Adipocyte (in vitro differentiated cells): ENCODE results near the gene BTBD9.

Experiments
- DNase-seq: peaks from one replicate; pipeline ENCODE4 v3.0.0-alpha.2; 2015; ENCODE audit warnings: low read depth
- H3K27me3 ChIP-seq: replicated peaks from 2 replicates; pipeline ENCODE4 v1.7.0; 2013; ENCODE audit warnings: mild to moderate bottlenecking, low read length, moderate library complexity; ENCODE audit not compliant: control insufficient read depth, insufficient read depth
- H3K36me3 ChIP-seq: 2 replicates; pipeline ENCODE4 v1.7.0; 2013; ENCODE audit warnings: low read length, mild to moderate bottlenecking, moderate library complexity; ENCODE audit not compliant: control insufficient read depth, insufficient read depth, severe bottlenecking
- H3K4me1 ChIP-seq: 2 replicates; pipeline ENCODE4 v1.7.0; 2013; ENCODE audit warnings: mild to moderate bottlenecking, low read length, moderate library complexity; ENCODE audit not compliant: control insufficient read depth, insufficient read depth
- H3K4me3 ChIP-seq: 2 replicates; pipeline ENCODE4 v1.7.0; 2013; ENCODE audit warnings: mild to moderate bottlenecking, low read length, moderate library complexity
- H3K9ac ChIP-seq: 2 replicates; pipeline ENCODE4 v1.7.0; 2013; ENCODE audit warnings: mild to moderate bottlenecking, low read length, moderate library complexity
- H3K9me3 ChIP-seq: 2 replicates; pipeline ENCODE4 v1.7.0; 2013; ENCODE audit warnings: mild to moderate bottlenecking, low read length, moderate library complexity; ENCODE audit not compliant: control insufficient read depth

The BTBD9 gene

GRCh38 chr6:38549795-38550194 lies 89.9 kb downstream of the BTBD9 start:
- Histone ChIP-seq H3K9me3 (no peaks in the 10 kb centered on the region), H3K36me3 (no peaks in the 10 kb centered on the region), H3K4me3 (no peak overlapping the region), H3K27me3 (no peaks in the 10 kb centered on the region), H3K9ac (no peak overlapping the region), H3K4me1 (peaks cover 4% of the 10 kb centered on the region)
- no peak for DNase-seq

- H3K4me1 ChIP-seq = no peaks in the 10 kb centered on the region
- H3K36me3 ChIP-seq = no peaks in the 10 kb centered on the region
- no peaks in the 10 kb centered on the region for H3K27me3 ChIP-seq
- DNase-seq = no peak
- no peak overlapping the region for H3K9ac ChIP-seq
- no peaks in the 10 kb centered on the region for H3K9me3 ChIP-seq
- no peak overlapping the region for H3K4me3 ChIP-seq
Observed at GRCh38 chr6:38549180-38549579, 90.5 kb downstream of the BTBD9 start.

GRCh38 chr6:38543022-38543421 lies 96.7 kb downstream of the BTBD9 start:
- H3K4me1 ChIP-seq = no peaks in the 10 kb centered on the region
- DNase-seq = no peak
- H3K36me3 ChIP-seq = no peaks in the 10 kb centered on the region
- H3K27me3 ChIP-seq = no peaks in the 10 kb centered on the region
- H3K9ac ChIP-seq = no peak overlapping the region
- H3K9me3 ChIP-seq = no peaks in the 10 kb centered on the region
- no peak overlapping the region for H3K4me3 ChIP-seq

GRCh38 chr6:38542031-38542430 lies 97.7 kb downstream of the BTBD9 start:
- Histone ChIP-seq H3K36me3 (no peaks in the 10 kb centered on the region), H3K9ac (no peak overlapping the region), H3K4me1 (no peaks in the 10 kb centered on the region), H3K4me3 (no peak overlapping the region), H3K27me3 (no peaks in the 10 kb centered on the region), H3K9me3 (no peaks in the 10 kb centered on the region)
- no peak for DNase-seq

- Histone ChIP-seq H3K9ac (no peak overlapping the region), H3K4me3 (no peak overlapping the region), H3K9me3 (no peaks in the 10 kb centered on the region), H3K36me3 (no peaks in the 10 kb centered on the region), H3K4me1 (no peaks in the 10 kb centered on the region), H3K27me3 (no peaks in the 10 kb centered on the region)
- no peak for DNase-seq
Observed at GRCh38 chr6:38533064-38533463, 106.7 kb downstream of the BTBD9 start.

- no peaks in the 10 kb centered on the region for H3K27me3 ChIP-seq
- H3K4me1 ChIP-seq = no peaks in the 10 kb centered on the region
- DNase-seq = no peak
- no peaks in the 10 kb centered on the region for H3K9me3 ChIP-seq
- H3K4me3 ChIP-seq = no peak overlapping the region
- no peaks in the 10 kb centered on the region for H3K36me3 ChIP-seq
- H3K9ac ChIP-seq = no peak overlapping the region
Observed at GRCh38 chr6:38531134-38531533, 108.6 kb downstream of the BTBD9 start.

- no peaks in the 10 kb centered on the region for H3K4me1 ChIP-seq
- no peaks in the 10 kb centered on the region for H3K27me3 ChIP-seq
- H3K9me3 ChIP-seq = no peaks in the 10 kb centered on the region
- no peak overlapping the region for H3K4me3 ChIP-seq
- no peak overlapping the region for H3K9ac ChIP-seq
- DNase-seq = no peak
- H3K36me3 ChIP-seq = no peaks in the 10 kb centered on the region
Observed at GRCh38 chr6:38528196-38528965, 111.3 kb downstream of the BTBD9 start.

GRCh38 chr6:38527371-38527770 lies 112.4 kb downstream of the BTBD9 start:
- Histone ChIP-seq H3K9ac (no peak overlapping the region), H3K27me3 (no peaks in the 10 kb centered on the region), H3K4me1 (no peaks in the 10 kb centered on the region), H3K36me3 (no peaks in the 10 kb centered on the region), H3K9me3 (no peaks in the 10 kb centered on the region), H3K4me3 (no peak overlapping the region)
- no peak for DNase-seq

- no peaks in the 10 kb centered on the region for H3K27me3 ChIP-seq
- H3K9ac ChIP-seq = no peak overlapping the region
- H3K4me3 ChIP-seq = no peak overlapping the region
- no peaks in the 10 kb centered on the region for H3K9me3 ChIP-seq
- DNase-seq = no peak
- no peaks in the 10 kb centered on the region for H3K4me1 ChIP-seq
- no peaks in the 10 kb centered on the region for H3K36me3 ChIP-seq
Observed at GRCh38 chr6:38525888-38526287, 113.8 kb downstream of the BTBD9 start.

GRCh38 chr6:38524436-38525145 lies 115.1 kb downstream of the BTBD9 start:
- H3K9ac ChIP-seq = no peak overlapping the region
- H3K27me3 ChIP-seq = no peaks in the 10 kb centered on the region
- no peak overlapping the region for H3K4me3 ChIP-seq
- no peaks in the 10 kb centered on the region for H3K36me3 ChIP-seq
- DNase-seq = no peak
- H3K4me1 ChIP-seq = no peaks in the 10 kb centered on the region
- H3K9me3 ChIP-seq = no peaks in the 10 kb centered on the region

GRCh38 chr6:38522322-38522721 lies 117.4 kb downstream of the BTBD9 start:
- DNase-seq = peak; percentile 36
- Histone ChIP-seq H3K4me1 (peaks cover 2% of the 10 kb centered on the region), H3K4me3 (no peak overlapping the region), H3K36me3 (no peaks in the 10 kb centered on the region), H3K9me3 (no peaks in the 10 kb centered on the region), H3K27me3 (no peaks in the 10 kb centered on the region), H3K9ac (no peak overlapping the region)
